ENCODE results near the gene SLFN14.
"Not testable (repeated sequence)": the region's sequence is repeated elsewhere in the genome, so short reads cannot be mapped to it uniquely, and the experiment has no call there.

SLFN14 gene

GRCh38 chr17:35557353-35557752, 3.3 kb downstream of the SLFN14 start:
- no peak for DNase-seq

GRCh38 chr17:35555691-35556090, 4.9 kb downstream of the SLFN14 start:
- DNase-seq, result no peak

- no peak for DNase-seq
Observed at GRCh38 chr17:35554668-35555067, 6.0 kb downstream of the SLFN14 start.

- DNase-seq, result no peak
Observed at GRCh38 chr17:35553310-35553709, 7.3 kb downstream of the SLFN14 start.

GRCh38 chr17:35548978-35549377, 11.6 kb downstream of the SLFN14 start:
- no peak for DNase-seq

- DNase-seq, result no peak
Observed at GRCh38 chr17:35548208-35548810, 12.3 kb downstream of the SLFN14 start.

- DNase-seq, result no peak
Observed at GRCh38 chr17:35546487-35546886, 14.1 kb downstream of the SLFN14 start.

GRCh38 chr17:35545150-35545549, 15.5 kb downstream of the SLFN14 start:
- DNase-seq, result no peak

GRCh38 chr17:35543856-35544255, 16.8 kb downstream of the SLFN14 start:
- DNase-seq, result no peak

- DNase-seq, result no peak
Observed at GRCh38 chr17:35542990-35543389, 17.6 kb downstream of the SLFN14 start.

- no peak for DNase-seq
Observed at GRCh38 chr17:35541434-35541833, 19.2 kb downstream of the SLFN14 start.

GRCh38 chr17:35540589-35541404, 19.8 kb downstream of the SLFN14 start:
- no peak for DNase-seq

- no peak for DNase-seq
Observed at GRCh38 chr17:35539659-35540026, 21.0 kb downstream of the SLFN14 start.

GRCh38 chr17:35537601-35538141, 22.9 kb downstream of the SLFN14 start, which contains the start of gene SLFN12L:
TSS of gene SLFN12L (minus strand) at chr17:35537678. CDS start at chr17:35522364, 15,314 bp downstream.
- no peak for DNase-seq

GRCh38 chr17:35536664-35537171, 23.9 kb downstream of the SLFN14 start:
- no peak for DNase-seq

GRCh38 chr17:35535406-35535805, 25.2 kb downstream of the SLFN14 start:
- not testable (repeated sequence) for DNase-seq

GRCh38 chr17:35534576-35535093, 26.0 kb downstream of the SLFN14 start:
- DNase-seq, result no peak

GRCh38 chr17:35531160-35531559, 29.5 kb downstream of the SLFN14 start:
- no peak for DNase-seq

- DNase-seq, result no peak
Observed at GRCh38 chr17:35529866-35530265, 30.8 kb downstream of the SLFN14 start.

- not testable (repeated sequence) for DNase-seq
Observed at GRCh38 chr17:35529326-35529725, 31.3 kb downstream of the SLFN14 start.

- no peak for DNase-seq
Observed at GRCh38 chr17:35523296-35523695, 37.3 kb downstream of the SLFN14 start.

GRCh38 chr17:35521654-35522256, 38.9 kb downstream of the SLFN14 start:
- not testable (repeated sequence) for DNase-seq

GRCh38 chr17:35521150-35521549, 39.5 kb downstream of the SLFN14 start:
- no peak for DNase-seq

Measured in NCI-H187 treated with DMSO at 0.1 percent for 48 hours (cell line).